D721Med (cell line): ENCODE measurements around the gene ZFPL1.

Experiments
- DNase-seq: peaks from one replicate; pipeline ENCODE4 v3.0.0; 2011; ENCODE audit warnings: low spot score; ENCODE audit not compliant: insufficient read length
- FAIRE-seq: peaks from 2 replicates; lab custom pipeline; 2011; peaks lifted over from hg19 to GRCh38; lab: Jason Lieb, UNC
- TF ChIP-seq, protein P1 (sequence below): IDR thresholded peaks from 2 replicates; pipeline ENCODE4 v1.5.1; 2012; ENCODE audit warnings: mild to moderate bottlenecking, control low read depth; ENCODE audit not compliant: insufficient read depth; ENCODE audit errors: missing control alignments

ZFPL1 gene

DNA sequence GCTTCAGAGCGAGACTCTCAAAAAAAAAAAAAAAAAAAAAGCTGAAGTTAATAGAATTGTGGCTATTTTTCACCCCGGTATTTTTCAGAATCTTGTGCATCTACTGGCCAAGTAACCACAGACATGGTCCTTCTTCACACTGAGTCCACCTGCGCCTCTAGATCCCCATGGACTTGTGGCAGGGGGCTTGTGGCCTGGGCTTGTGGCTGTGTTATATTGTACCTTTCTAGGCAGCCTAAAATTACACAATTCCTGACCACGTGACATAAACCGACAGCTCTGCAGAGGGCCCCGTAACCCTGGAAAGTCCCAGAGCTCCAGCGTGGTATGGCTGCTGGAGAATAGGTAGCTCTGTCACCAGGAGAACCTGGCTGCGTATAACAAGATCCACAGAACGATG, 14.8 kb upstream of the ZFPL1 start:
- DNase-seq: no peak
- TF ChIP-seq, protein P1, sequence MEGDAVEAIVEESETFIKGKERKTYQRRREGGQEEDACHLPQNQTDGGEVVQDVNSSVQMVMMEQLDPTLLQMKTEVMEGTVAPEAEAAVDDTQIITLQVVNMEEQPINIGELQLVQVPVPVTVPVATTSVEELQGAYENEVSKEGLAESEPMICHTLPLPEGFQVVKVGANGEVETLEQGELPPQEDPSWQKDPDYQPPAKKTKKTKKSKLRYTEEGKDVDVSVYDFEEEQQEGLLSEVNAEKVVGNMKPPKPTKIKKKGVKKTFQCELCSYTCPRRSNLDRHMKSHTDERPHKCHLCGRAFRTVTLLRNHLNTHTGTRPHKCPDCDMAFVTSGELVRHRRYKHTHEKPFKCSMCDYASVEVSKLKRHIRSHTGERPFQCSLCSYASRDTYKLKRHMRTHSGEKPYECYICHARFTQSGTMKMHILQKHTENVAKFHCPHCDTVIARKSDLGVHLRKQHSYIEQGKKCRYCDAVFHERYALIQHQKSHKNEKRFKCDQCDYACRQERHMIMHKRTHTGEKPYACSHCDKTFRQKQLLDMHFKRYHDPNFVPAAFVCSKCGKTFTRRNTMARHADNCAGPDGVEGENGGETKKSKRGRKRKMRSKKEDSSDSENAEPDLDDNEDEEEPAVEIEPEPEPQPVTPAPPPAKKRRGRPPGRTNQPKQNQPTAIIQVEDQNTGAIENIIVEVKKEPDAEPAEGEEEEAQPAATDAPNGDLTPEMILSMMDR: no peak

GRCh38 chr11:65071907-65072630, 12.0 kb upstream of the ZFPL1 start:
- FAIRE-seq (no peak), DNase-seq (no peak)
- TF ChIP-seq, protein P1: no peak

More for the DNA sequence above, 14.8 kb upstream of the ZFPL1 start:
- no peak for FAIRE-seq

DNA sequence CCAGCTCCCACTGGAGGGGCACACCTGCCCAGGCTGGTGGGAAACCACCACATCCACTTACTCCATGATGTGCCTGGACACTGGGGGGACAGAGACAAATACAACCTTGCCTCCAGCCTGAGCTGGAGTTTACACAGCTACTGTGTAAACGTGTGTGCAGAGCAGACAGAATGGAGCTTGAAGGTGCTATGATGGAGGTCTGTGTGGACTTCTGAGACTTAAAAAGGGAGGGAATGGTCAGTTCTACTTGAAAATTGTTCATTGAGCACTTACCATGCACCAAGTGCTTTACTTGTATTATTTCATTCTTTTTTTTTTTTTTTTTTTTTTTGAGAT, 11.4 kb upstream of the ZFPL1 start:
- TF ChIP-seq, protein P1: no peak
- FAIRE-seq (no peak), DNase-seq (no peak)

GRCh38 chr11:65077451-65077850, 6.6 kb upstream of the ZFPL1 start:
- FAIRE-seq (no peak), DNase-seq (no peak)
- TF ChIP-seq, protein P1: no peak

- TF ChIP-seq, protein P1: peak; percentile 43
- no peak for FAIRE-seq
- peak; percentile 54 for DNase-seq
Measured at GRCh38 chr11:65078151-65078550, 5.9 kb upstream of the ZFPL1 start.

GRCh38 chr11:65078786-65079342, 5.2 kb upstream of the ZFPL1 start:
- DNase-seq: no peak
- TF ChIP-seq, protein P1: no peak
- no peak for FAIRE-seq
